GM19193 (cell line): ENCODE results near the gene ZFAND3.

ENCODE experiments used
- POLR2A ChIP-seq: IDR thresholded peaks from 4 replicates; pipeline ENCODE4 v1.6.1; 2011; ENCODE audit not compliant: insufficient read depth, insufficient read length; ENCODE audit errors: extremely low read depth

Gene ZFAND3

GRCh38 chr6:38176797-38177751, 357.5 kb downstream of the ZFAND3 start:
- no peak for TF ChIP-seq POLR2A

DNA sequence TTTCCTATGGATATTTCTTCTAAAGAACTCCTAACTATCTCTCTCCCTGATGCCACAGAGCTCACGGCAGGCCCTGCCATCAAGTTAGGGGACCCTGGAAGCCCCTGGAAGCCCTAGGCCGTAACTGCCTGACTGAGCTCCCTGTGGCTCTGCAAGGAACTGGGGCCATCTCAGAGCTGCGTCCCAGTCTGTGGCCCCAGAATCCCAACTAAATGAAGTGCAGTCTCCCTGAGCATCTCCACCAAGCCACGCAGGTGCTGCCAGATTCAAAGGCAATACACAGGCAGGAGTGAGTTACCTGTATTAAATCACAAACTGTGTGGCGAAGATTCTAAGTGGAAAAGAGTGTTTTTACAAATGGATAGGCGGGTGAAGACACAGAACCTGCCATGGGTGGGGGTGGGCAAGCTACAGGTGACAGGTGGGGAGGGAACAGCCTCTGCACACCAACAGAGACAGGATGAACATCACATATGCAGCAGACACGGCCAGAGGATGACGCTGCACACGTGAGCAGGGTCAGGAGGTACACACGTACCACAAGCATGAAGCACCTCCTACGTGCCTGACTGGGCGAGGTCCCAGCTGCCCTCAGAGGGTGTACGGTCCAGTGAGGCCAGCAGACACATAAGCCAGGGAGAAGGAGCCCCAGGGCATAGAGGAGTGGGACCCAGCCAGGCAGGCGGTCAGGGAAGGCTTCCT, 358.5 kb downstream of the ZFAND3 start:
- TF ChIP-seq POLR2A, result no peak

GRCh38 chr6:38178584-38178886, 359.0 kb downstream of the ZFAND3 start:
- TF ChIP-seq POLR2A, result no peak

DNA sequence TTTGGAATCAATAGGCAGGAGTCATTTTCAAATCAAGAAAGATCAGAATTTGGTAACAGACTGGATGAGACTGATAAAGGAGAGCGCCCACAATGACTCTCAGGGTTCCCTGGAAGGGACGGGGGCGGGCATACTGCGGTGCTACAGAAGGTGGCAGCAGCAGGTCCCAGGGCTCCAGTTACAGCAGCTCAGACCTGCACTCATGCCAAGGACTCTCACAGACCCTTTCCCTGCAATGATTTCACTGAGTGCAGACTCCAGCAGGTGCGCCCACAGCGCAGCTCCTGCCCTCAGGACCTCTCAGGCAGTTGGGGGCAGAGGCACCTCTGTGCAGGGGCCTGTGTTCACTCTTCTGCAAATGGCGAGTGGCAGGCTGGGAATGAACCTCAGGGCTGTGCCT, 359.8 kb downstream of the ZFAND3 start:
- no peak for TF ChIP-seq POLR2A

GRCh38 chr6:38179794-38180430, 360.4 kb downstream of the ZFAND3 start:
- no peak for TF ChIP-seq POLR2A

DNA sequence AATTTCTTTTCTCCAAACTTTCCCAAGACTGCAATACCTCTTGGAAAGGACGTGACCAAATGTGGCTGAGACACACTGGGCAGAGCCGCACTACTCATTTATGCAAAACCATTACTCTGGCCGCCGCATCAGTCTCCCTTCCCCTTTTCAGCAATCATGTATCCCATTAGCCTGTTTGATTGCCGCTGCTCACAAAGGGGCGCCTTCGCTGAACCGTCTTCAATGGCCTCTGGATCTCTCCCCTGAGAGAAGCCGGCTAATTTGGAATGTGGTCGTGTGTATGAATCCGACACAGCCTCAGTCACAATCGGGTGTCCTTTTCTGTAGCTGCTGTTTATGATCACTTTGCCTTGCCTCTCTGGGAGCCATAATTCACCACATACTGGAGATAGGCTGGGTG, 361.1 kb downstream of the ZFAND3 start:
- TF ChIP-seq POLR2A, result no peak

GRCh38 chr6:38182426-38182825, 362.9 kb downstream of the ZFAND3 start:
- no peak for TF ChIP-seq POLR2A

DNA sequence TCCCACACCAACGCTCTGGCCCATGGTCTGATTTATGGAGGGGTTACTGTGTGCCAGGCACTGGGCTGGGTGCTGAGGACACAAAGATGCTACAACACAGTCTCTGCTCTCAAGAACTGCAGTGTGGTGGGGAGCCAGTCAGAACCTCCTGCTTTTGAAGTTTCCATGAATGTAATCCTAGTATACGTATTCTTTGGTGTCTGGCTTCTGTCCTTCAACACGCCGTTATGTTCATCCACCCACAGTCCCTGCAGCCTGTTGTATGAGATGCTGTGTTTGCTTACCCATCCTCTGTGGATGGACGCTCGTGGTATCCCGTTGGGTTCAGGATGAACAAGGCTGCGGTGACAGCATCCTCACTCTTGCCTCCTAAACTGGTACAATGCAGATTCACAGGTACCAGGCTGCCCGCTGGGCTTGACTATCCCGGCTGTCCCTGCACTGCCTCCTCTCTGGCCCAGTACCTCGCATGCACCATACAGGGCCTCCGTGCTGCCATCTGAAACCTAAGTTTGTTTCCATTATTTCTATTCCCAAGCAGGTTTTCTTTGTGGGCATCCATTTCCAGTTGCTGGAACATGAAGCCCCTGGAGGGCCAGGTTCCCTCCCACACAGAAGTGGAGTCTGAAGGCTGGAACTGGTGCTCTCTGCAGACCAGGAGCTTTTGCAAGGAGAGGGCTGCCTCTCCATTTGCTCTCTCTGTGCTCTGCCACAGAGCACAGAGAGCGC, 364.5 kb downstream of the ZFAND3 start:
- TF ChIP-seq POLR2A, result no peak

GRCh38 chr6:38184585-38185080, 365.1 kb downstream of the ZFAND3 start:
- TF ChIP-seq POLR2A, result no peak

GRCh38 chr6:38185244-38185643, 365.7 kb downstream of the ZFAND3 start:
- no peak for TF ChIP-seq POLR2A

DNA sequence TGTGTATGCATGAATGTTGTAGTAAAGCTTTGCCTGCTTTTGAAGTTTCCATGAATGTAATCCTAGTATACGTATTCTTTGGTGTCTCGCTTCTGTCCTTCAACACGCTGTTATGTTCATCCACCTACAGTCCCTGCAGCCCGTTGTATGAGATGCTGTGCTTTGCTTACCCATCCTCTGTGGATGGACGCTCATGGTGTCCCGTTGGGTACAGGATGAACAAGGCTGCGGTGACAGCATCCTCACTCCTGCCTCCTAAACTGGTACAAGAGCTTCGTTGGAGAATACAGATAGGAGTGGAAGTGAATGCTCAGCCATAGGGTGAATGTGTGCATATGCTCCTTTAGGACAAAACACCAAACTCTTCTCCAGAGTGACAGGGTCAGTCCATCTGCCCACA, 366.2 kb downstream of the ZFAND3 start:
- no peak for TF ChIP-seq POLR2A

- no peak for TF ChIP-seq POLR2A
These were observed 367.8 kb downstream of the ZFAND3 start for GRCh38 chr6:38187325-38187724.

DNA sequence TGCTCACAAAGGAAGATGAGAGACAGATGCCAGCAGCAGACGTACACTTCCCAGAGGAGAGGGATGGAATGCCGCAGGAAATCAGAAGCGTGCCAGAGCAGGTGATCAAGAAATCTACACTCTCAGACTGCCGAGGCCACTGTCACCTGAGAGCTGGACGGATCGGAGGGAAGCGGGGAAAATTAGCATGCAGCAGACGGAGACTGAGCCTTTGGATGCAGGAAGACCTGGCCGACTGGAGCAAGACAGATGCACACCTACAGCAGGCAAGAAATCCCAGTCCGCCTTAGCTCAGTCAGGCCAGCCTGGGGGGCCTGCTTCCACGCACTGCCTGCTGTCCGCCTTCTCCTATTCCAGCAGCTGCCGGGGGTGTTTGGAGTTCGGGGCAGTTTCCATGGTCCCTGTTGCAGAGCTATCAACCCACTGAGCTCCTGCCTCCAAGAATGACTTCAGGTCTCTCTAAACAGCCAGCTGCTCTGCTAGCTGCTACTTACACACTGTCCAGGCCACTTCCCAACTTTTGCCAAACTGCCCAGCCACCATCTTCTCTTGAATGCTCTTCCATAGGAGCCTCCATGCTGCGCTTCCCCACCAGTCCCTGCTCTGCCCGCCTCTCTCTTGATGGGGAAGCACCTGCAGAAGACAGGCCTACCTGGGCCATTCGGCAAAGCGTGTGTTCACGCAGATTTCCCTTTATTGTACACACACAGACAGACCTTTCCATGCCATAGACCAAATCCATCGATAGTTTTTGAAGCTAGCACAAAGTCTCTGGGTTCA, 368.5 kb downstream of the ZFAND3 start:
- TF ChIP-seq POLR2A, result no peak
